BJ (cell line): Measurements from ENCODE around the gene GRM6. TPM values are rescaled to one million over a fixed set of nuclear protein-coding genes. Genes with fewer than 3 reads are reported as not detected.

ENCODE experiments used
- CTCF ChIA-PET: fragments of 350-600 bp; formaldehyde crosslinking; extraction: SDS; loops from one replicate; lab custom pipeline; 2021; ENCODE audit warnings: antibody characterized with exemption, inconsistent platforms; lab: Yijun Ruan, JAX
- POLR2A ChIA-PET: fragments of 300-600 bp; sonication (Branson Sonifier 250); formaldehyde crosslinking; extraction: SDS; loops from one replicate; lab custom pipeline; 2021; ENCODE audit warnings: antibody characterized with exemption; lab: Charles Lee
- DNase-seq: peaks from one replicate; pipeline ENCODE4 v3.0.0-alpha.2; 2011; ENCODE audit warnings: low read depth
- H3K27me3 ChIP-seq: 2 replicates; pipeline ENCODE4 v1.6.0; 2011; ENCODE audit warnings: low read length; ENCODE audit not compliant: control insufficient read depth, insufficient read depth
- H3K36me3 ChIP-seq: 2 replicates; pipeline ENCODE4 v1.5.1; 2011; ENCODE audit warnings: low read length; ENCODE audit not compliant: control insufficient read depth, insufficient read depth
- H3K4me3 ChIP-seq: 2 replicates; pipeline ENCODE4 v1.5.1; 2011; ENCODE audit warnings: low read depth, mild to moderate bottlenecking, control low read depth, low read length
- CTCF ChIP-seq: IDR thresholded peaks from 2 replicates; pipeline ENCODE4 v1.5.1; 2011; ENCODE audit warnings: low read depth, mild to moderate bottlenecking, control low read depth, inconsistent platforms, low read length, moderate library complexity; ENCODE audit not compliant: insufficient read depth
- polyA plus RNA-seq: library from polyadenylated mRNA; depleted of rRNA; stranded (reverse); fragments of >200 nt; gene quantifications from 2 replicates; pipeline ENCODE4 v1.2.3, GENCODE V29; 2011

GRM6 gene
- polyA plus RNA-seq, 1 experiment: not detected

- no peak for TF ChIP-seq CTCF
- DNase-seq: no peak
- Histone ChIP-seq H3K27me3 (peaks cover 3% of the 10 kb centered on the region), H3K36me3 (no peaks in the 10 kb centered on the region), H3K4me3 (no peak overlapping the region)
- POLR2A ChIA-PET: no interaction called here
- CTCF ChIA-PET: no interaction called here
Observed at GRCh38 chr5:178993955-178994579, 1.1 kb downstream of the GRM6 start.

GRCh38 chr5:178993236-178993765 lies 1.8 kb downstream of the GRM6 start:
- H3K36me3 ChIP-seq: no peaks in the 10 kb centered on the region
- POLR2A ChIA-PET: no interaction called here
- H3K27me3 ChIP-seq: peaks cover 3% of the 10 kb centered on the region
- no peak for TF ChIP-seq CTCF
- CTCF ChIA-PET: no interaction called here
- no peak overlapping the region for H3K4me3 ChIP-seq
- DNase-seq: no peak

GRCh38 chr5:178992291-178992895 lies 2.7 kb downstream of the GRM6 start:
- H3K27me3 ChIP-seq: peaks cover 3% of the 10 kb centered on the region
- TF ChIP-seq CTCF: no peak
- ChIA-PET POLR2A (no interaction called here), CTCF (no interaction called here)
- H3K36me3 ChIP-seq: no peaks in the 10 kb centered on the region
- no peak overlapping the region for H3K4me3 ChIP-seq
- no peak for DNase-seq

GRCh38 chr5:178991190-178992145 lies 3.7 kb downstream of the GRM6 start:
- no peak for TF ChIP-seq CTCF
- DNase-seq: no peak
- CTCF ChIA-PET: no interaction called here

GRCh38 chr5:178990491-178990890 lies 4.6 kb downstream of the GRM6 start:
- ChIA-PET CTCF (no interaction called here), POLR2A (no interaction called here)
- H3K36me3 ChIP-seq: no peaks in the 10 kb centered on the region
- TF ChIP-seq CTCF: no peak
- H3K4me3 ChIP-seq: no peak overlapping the region
- H3K27me3 ChIP-seq: peaks cover 3% of the 10 kb centered on the region
- DNase-seq: no peak

More at GRCh38 chr5:178991190-178992145, 3.7 kb downstream of the GRM6 start:
- Histone ChIP-seq H3K4me3 (no peak overlapping the region), H3K36me3 (no peaks in the 10 kb centered on the region), H3K27me3 (peaks cover 3% of the 10 kb centered on the region)
- POLR2A ChIA-PET: no interaction called here
